ENCODE measurements around the gene ACMSD. TPM values are rescaled to one million over a fixed set of nuclear protein-coding genes. Genes with fewer than 3 reads are reported as not detected.
A peak's percentile ranks its signal among the peaks of the same experiment; 100 is the strongest.
"Not testable (repeated sequence)": the region's sequence is repeated elsewhere in the genome, so short reads cannot be mapped to it uniquely, and the experiment has no call there.

ACMSD gene
- not detected in 2 replicates for total RNA-seq (2014; rRNA removed; shearing (Covaris generic))

GRCh38 chr2:134838143-134838620, at the start of gene ACMSD:
TSS of gene ACMSD (plus strand) at chr2:134838616. CDS start at chr2:134838683, 67 bp downstream.
- DNase-seq (ENCODE audit: low spot score) = no peak

- peak; percentile 37 for DNase-seq (ENCODE audit: low spot score)
Observed at GRCh38 chr2:134790487-134790886, 47.9 kb upstream of the ACMSD start.

DNA sequence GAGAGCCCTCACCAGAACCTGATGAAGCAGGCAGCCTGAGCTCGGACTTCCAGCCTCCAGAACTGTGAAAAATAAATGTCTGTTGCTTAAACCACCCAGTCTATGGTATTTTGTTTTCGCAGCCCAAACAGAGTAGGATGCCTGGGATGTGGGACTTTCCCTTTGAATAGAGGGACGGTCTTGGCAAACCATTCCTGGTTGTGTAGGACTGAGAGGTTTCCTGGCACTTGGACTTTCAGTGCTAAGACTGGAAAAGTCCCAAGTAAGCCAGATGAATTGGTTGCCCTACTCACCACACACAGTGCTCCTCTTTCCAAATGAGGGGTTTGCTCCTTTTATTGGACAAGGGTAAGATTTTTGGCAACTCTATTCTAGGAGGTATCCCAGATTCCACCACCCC, 46.8 kb upstream of the ACMSD start:
- DNase-seq (ENCODE audit: low spot score) = no peak

DNA sequence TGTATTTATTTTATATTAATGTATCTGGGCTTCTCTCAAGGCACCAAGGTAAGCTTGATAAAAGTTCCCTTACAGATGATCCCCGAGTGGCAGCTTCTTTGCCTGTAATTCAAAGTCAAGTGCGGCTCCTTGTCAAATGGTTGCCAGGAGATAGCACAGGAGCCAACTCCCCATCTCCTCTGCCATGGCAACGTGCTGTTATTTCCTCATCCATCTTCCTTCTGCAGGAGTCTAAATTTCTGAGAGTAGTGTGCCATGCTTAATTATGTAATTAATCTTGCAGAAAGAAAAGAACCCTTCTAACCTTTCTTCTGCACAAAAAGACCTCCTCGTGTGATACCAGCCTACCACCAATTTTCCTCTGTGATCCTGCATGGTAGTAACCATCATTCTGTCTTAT, 46.2 kb upstream of the ACMSD start:
- DNase-seq (ENCODE audit: low spot score) = no peak

DNA sequence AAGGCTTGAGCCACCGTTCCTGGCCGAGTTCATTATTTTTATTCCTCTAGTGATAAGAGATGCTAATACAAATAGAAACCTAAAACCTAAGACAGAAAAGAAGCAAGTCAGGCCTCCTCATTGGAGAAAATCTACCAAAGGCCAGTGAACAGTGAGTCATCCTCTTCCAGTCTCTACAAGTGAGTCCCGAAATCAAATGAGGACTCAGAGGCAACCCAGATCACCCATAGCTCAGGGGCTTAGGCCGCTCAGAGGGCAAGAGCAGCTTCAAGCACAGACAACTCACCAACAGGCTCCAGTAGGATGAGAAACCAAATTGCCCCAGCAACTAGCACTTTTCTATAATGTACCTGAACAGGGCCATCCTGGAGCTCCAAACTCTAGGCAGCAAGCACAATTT, 42.7 kb upstream of the ACMSD start:
- DNase-seq (ENCODE audit: low spot score) = no peak

DNA sequence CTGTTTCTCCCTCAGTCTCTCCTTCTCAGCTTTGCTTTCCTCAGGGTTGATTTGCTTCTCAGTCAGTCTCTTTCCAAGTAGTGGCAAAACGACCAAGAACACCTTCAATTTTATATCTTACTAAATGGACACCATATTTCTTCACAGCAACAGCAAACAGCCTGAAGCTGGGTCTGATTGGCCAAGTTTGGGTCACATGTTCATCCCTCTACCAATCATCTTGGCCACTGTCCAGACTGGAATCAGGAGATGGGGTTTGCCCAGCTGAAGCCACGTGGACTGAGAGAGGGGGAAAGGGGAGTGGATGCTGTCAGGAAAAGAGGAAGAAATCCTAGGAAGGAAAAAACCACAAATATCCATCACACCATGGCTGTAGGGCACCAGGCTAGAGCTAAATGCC, 42.0 kb upstream of the ACMSD start:
- no peak for DNase-seq (ENCODE audit: low spot score)

DNA sequence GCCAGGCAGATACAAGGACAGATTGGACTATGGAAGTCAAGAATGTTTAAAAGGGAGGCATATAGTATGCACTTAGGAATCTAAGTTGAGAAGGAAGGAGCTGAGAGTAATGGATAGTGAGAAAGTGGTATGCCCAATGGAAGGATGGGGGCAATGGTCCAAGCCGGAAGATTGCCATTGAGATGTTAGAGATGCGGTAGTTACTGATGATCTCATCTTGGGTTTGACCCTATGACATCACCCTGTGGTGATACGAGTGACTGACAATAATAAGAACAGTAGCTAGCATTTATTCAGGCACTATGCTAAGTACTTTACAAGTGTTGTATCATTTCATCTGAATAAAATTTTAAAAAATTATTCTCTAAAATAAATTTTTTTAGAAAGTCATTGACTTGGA, 38.5 kb upstream of the ACMSD start:
- DNase-seq (ENCODE audit: low spot score) = no peak

- DNase-seq (ENCODE audit: low spot score) = no peak
Observed at GRCh38 chr2:134800341-134800740, 38.1 kb upstream of the ACMSD start.

GRCh38 chr2:134803609-134804405, 34.6 kb upstream of the ACMSD start:
- DNase-seq (ENCODE audit: low spot score) = not testable (repeated sequence)

- no peak for DNase-seq (ENCODE audit: low spot score)
Observed at GRCh38 chr2:134815741-134816140, 22.7 kb upstream of the ACMSD start.

GRCh38 chr2:134818321-134818720, 20.1 kb upstream of the ACMSD start:
- no peak for DNase-seq (ENCODE audit: low spot score)

DNA sequence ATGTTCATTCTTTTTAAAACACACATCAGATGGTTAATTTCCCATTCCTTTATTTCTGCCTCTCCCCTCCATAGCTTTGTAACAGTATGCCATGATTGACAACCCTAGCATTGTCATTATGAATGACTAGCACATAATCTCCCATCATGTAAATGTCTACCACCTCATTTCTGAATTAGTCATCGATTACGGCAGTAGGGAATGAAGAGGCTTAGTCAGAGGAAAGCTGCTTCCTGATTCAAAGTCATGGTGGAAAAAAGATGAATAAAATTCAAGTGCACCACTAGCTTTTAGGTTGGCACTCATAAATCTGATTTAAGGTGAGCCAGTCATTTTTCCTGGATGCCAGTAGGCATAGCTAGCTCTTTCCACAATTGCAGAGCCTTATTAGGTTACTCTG, 19.1 kb upstream of the ACMSD start:
- DNase-seq (ENCODE audit: low spot score) = no peak

GRCh38 chr2:134823431-134823830, 15.0 kb upstream of the ACMSD start:
- DNase-seq (ENCODE audit: low spot score) = no peak

GRCh38 chr2:134823832-134824231, 14.6 kb upstream of the ACMSD start:
- DNase-seq (ENCODE audit: low spot score) = no peak

- not testable (repeated sequence) for DNase-seq (ENCODE audit: low spot score)
Observed at GRCh38 chr2:134825716-134826115, 12.7 kb upstream of the ACMSD start.

DNA sequence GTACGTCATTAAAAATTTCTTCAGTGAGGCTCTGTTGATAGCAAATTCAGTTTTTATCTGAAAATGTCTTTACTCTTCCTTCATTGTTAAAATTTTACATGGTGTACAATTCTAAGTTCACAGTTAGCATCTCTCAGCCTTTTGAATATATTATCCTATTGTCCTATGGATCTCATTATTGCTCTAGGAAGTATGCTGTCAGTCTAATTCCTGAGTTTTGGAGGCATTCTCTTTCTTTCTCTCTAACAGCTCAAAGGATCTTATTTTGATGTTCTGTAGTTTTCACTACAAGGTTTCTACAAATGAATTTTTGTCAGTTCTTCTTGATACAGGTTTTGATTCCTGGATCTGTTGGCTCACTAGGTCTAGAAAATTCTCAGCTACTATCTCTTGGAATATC, 2.9 kb upstream of the ACMSD start:
- no peak for DNase-seq (ENCODE audit: low spot score)

DNA sequence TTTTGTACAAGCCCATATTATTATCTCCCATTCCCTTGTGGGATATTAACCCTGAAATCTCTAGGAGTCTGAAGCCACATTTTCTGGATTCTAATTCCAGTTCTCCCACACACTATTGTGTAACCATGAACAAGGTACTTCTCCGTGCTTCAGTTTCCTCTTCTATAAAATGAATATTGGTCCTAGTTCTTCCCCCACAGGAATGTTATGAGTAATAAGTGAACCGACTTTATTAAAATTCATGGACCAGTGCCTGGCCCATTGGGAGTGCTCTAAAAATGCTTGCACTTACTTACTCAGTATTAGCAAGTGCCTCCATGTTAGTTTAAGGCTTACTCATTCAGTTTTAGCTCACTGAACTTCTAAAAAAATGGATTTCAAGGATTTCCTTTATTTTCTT, 1.4 kb upstream of the ACMSD start:
- no peak for DNase-seq (ENCODE audit: low spot score)

DNA sequence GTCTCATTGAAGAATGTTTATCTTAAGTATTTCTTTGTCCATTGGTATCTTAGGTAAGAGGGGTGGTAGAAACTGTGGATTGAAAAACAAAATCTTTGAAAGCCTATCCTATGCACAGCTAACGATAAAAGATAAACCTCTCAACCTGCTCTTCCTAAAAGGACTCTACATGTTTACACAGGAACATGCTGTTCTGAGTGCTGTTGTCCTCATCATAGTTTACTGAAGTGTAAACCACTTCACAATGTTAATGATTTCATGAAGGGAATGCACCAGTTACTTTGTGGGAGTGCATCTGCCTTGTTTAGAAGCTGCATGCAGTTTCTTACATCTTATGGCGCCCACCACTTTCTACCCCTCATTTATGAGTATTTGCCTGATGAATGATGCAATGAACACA, 1.2 kb downstream of the ACMSD start:
- no peak for DNase-seq (ENCODE audit: low spot score)

DNA sequence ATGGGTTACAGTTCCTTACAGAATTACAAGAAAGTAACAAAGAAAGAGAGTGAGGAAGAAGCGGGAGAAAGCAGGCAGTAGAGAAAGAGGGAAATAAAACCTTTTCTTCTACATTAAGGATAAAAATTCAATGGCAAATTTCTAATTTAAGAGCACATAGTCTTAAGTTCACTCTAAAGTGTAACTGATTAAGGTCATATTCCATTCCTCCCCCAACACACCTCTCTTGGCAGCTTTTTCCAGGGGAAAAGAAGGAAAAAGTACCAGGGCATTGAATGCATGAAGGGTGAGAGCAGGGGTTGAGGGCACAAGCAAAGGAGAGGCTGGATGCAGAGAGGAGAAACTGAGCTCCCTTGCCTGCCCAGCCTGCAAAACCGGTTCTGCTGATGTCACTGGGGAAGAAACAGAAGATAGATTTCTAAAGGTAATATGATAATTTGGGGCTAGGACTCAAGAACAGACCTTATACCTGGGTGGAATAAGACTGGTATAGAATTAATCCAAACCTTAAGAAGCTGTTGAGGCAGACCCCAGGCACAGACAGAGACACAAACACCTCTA, 4.6 kb downstream of the ACMSD start:
- no peak for DNase-seq (ENCODE audit: low spot score)

GRCh38 chr2:134843968-134844367, 5.6 kb downstream of the ACMSD start:
- no peak for DNase-seq (ENCODE audit: low spot score)

DNA sequence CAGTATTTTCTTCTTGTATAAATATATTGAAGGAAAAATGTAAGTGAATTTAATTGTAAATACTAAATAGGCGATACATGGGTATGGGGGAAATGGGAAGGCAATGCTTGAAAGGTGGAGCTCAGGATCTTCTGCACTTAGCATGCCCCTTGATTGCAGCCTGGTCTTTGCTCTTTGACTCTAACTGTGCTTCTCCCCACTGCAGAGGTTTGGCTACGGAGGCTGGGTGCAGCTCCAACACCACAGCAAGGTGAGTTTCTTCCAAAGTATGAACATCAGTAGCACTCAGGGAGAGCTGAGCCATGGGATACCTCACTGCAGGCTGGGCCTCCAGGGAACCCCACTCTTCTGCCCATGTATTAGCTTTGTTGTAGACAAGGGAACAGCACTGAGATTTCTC, 6.6 kb downstream of the ACMSD start:
- no peak for DNase-seq (ENCODE audit: low spot score)

DNA sequence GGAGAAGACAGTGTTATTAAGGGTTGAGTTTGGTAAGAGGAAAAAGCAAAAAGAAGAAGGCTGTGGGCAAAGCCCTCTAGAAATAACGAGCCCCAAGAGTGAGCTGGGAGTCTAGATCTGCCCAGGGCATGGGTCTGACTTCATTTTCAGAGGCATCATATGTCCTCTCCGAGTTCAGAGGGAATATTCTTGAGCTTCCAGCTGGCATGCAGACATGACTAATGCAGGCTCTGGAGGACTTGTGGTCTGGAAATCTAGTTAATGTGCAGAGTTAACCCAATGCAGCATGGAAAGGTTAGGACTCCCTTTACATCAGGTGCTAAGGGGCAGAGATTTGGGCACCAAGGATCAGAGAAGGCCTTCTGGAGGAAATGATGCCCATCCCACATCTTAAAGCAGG, 7.3 kb downstream of the ACMSD start:
- no peak for DNase-seq (ENCODE audit: low spot score)

DNA sequence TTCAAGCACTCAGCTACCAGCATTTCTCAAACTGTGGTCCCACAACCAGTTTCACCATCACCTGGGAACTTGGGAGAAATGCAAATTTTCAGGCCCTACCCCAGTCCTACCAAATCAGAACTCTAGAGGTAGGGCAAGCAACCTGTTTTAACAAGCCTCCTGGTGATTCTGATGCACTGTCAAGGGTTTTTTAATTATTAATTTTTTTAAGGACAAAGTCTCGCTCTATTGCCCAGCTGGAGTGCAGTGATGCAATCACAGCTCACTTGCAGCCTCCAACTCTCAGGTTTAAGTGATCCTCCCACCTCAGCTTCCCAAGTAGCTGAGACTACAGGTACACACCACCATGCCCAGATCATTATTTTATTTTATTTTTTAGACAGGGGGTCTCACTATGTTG, 7.8 kb downstream of the ACMSD start:
- DNase-seq (ENCODE audit: low spot score) = no peak
